ENCODE measurements around the gene CYB5A. TPM values are rescaled to one million over a fixed set of nuclear protein-coding genes. Genes with fewer than 3 reads are reported as not detected.

CYB5A gene
- total and polyA plus RNA-seq, 2 of the 8 experiments (the other 6 are each of a cell fraction or from before 2014, with no cell fraction given), result 154 to 195 TPM

DNA sequence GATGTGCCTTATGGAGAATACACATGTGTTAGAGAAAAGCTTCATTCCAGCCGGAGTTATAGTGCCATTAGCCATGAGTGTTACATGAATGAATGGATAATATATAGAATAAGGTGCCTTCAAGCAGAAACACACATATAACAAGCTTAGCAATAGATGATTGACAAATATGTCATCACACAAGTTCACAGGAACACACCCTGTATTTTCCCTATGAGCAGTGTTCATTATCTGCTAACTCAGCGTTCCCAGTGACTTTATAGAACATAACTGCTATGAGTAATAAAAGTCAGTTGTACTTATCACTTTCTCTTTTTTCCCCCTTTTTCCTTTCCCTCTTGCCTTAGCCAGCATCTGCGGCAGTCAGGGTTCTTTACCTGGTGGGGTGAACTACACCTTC is 78.3 kb downstream of the CYB5A start:
- Histone ChIP-seq H3K4me3 (ENCODE audit: extremely low read depth in 1 of 4, insufficient read depth in 2 of 4, low read depth in 3 of 4, low read length in 4 of 4) (no peak overlapping the region), H4K8ac (ENCODE audit: extremely low read depth, insufficient read depth, low read length) (no peak overlapping the region), H2BK5ac (ENCODE audit: low read depth, low read length) (no peak overlapping the region), H2BK20ac (ENCODE audit: low read length) (no peak overlapping the region), H3K79me1 (ENCODE audit: low read depth, low read length) (no peaks in the 10 kb centered on the region), H3K9ac (replicated peaks in 1 of 4; ENCODE audit: extremely low read depth in 1 of 4, low read depth in 3 of 4, low read length in 3 of 4) (no peak overlapping the region), H4K20me1 (replicated peaks in 1 of 2; ENCODE audit: control insufficient read depth in 1 of 2, insufficient read depth in 2 of 2, low read length in 2 of 2) (no peaks in the 10 kb centered on the region), H3K23me2 (ENCODE audit: low read depth, low read length) (no peaks in the 10 kb centered on the region), H3K9me3 (ENCODE audit: insufficient read depth in 2 of 2, low read depth in 1 of 2, low read length in 1 of 2) (no peaks in the 10 kb centered on the region), H3K18ac (ENCODE audit: extremely low read depth, low read length) (no peak overlapping the region), H3K14ac (ENCODE audit: insufficient read length) (no peak overlapping the region), H3K79me2 (ENCODE audit: control insufficient read depth in 1 of 2, insufficient read depth in 2 of 2, low read length in 2 of 2) (no peaks in the 10 kb centered on the region), H2AFZ (ENCODE audit: low read length) (no peak overlapping the region), H3K23ac (ENCODE audit: insufficient read length) (no peak overlapping the region), H3K56ac (replicated peaks; ENCODE audit: insufficient read length, low read depth, low read length) (no peak overlapping the region), H2BK120ac (replicated peaks; ENCODE audit: low read depth, low read length) (no peak overlapping the region), H3K4me1 (replicated peaks in 1 of 4; ENCODE audit: control insufficient read depth in 3 of 4, insufficient read depth in 4 of 4, low read length in 3 of 4) (no peaks in the 10 kb centered on the region), H4K91ac (replicated peaks; ENCODE audit: insufficient read length, low read length) (no peak overlapping the region), H3K27ac (ENCODE audit: low read depth, low read length) (no peak overlapping the region), H2BK15ac (ENCODE audit: low read length) (no peak overlapping the region), H2BK12ac (ENCODE audit: low read depth, low read length) (no peak overlapping the region), H2AK5ac (ENCODE audit: low read depth, low read length) (no peak overlapping the region), H3K4me2 (ENCODE audit: insufficient read depth in 1 of 2, low read depth in 2 of 2, low read length in 2 of 2) (no peak overlapping the region), H3K27me3 (replicated peaks in 1 of 4; ENCODE audit: control insufficient read depth in 3 of 4, extremely low read depth in 1 of 4, insufficient read depth in 3 of 4, low read length in 3 of 4) (no peaks in the 10 kb centered on the region), H3K36me3 (ENCODE audit: control insufficient read depth in 2 of 4, insufficient read depth in 4 of 4, low read length in 3 of 4) (no peaks in the 10 kb centered on the region), H3K4ac (replicated peaks; ENCODE audit: insufficient read length, low read depth, low read length) (no peak overlapping the region), H4K5ac (ENCODE audit: insufficient read length, low read depth, low read length) (no peak overlapping the region)
- POLR2A ChIA-PET (ENCODE audit: partially characterized antibody), result no interaction called here
- CTCF ChIA-PET (ENCODE audit: partially characterized antibody), result interaction anchor here (1.3 kb wide), 1 partner anchor 129 kb away, joined by 6 read pairs; no protein-coding TSS in a partner anchor
- FAIRE-seq, result no peak
- no peak for DNase-seq (ENCODE audit: low read depth in 1 of 2, low spot score in 2 of 2)
- 93% methylated on average over 3 of the region's 3 CpGs; no CpG with 5 or more reads in 1 of the 2 experiments for WGBS, 2 experiments (ENCODE audit: extremely low coverage in 1 of 2, insufficient coverage in 1 of 2, insufficient read length in 1 of 2, insufficient replicate concordance in 2 of 2, low coverage in 1 of 2, low lambda C conversion rate in 2 of 2, missing lambda C conversion rate in 1 of 2)
- no peak for TF ChIP-seq JUND (IDR thresholded peaks at IDR 0.05; ENCODE audit: low read length)
- TF ChIP-seq SIX5 (IDR thresholded peaks at IDR 0.05; ENCODE audit: low read depth, low read length), result no peak
- no peak for TF ChIP-seq KDM1A (IDR thresholded peaks at IDR 0.05; ENCODE audit: borderline replicate concordance, low read length)

Measured in H1 (cell line).